HG03135 (cell line): ENCODE data around the gene OR10A5.
"Not testable (repeated sequence)": the region's sequence is repeated elsewhere in the genome, so short reads cannot be mapped to it uniquely, and the experiment has no call there.

ENCODE experiments used
- ATAC-seq: cut with Tn5 transposase; IDR thresholded peaks from one replicate; pipeline ENCODE4 v1.9.1; 2021; ENCODE audit warnings: mild to moderate bottlenecking, moderate library complexity; ENCODE audit not compliant: unreplicated experiment

OR10A5 gene, protein sequence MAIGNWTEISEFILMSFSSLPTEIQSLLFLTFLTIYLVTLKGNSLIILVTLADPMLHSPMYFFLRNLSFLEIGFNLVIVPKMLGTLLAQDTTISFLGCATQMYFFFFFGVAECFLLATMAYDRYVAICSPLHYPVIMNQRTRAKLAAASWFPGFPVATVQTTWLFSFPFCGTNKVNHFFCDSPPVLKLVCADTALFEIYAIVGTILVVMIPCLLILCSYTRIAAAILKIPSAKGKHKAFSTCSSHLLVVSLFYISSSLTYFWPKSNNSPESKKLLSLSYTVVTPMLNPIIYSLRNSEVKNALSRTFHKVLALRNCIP

DNA sequence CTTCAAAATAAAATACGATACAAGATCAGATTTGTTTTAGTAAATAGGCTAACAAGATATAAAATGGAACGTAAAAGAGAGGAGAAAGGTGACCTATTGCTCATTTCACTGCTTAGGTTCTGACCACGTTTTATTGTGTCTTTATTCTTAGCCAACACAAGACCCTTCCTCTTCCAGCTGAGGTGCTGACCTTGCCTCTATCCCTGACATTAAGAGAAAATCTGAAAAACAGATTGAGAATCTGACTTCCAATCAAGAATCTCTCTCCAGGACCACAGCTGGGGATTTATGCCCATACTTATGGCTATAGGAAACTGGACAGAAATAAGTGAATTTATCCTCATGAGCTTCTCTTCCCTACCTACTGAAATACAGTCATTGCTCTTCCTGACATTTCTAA lies at the start of gene OR10A5:
Gene OR10A5 (plus strand): TSS at position 301 of the 400 bp plus-strand sequence. CDS start 0 bp downstream, at position 301.
- no peak for ATAC-seq

DNA sequence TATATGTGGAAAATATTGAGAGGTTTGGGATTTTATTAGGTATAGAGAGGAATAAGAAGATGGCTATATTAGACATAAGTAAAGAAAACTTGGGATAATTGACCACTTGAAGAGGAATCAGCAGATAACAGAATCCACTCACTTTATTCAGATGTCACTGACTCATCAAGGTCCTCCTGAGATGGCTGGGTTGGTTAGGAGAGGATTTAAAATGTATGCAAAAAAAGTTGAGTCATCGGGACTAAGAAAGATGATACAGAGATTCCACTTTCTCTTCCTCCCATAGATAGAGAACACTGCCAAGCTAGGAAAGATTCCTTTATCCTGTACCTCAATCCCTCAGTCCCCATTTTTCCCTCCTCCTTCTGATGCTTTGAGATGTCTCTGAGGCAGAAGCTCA lies 46.1 kb upstream of the OR10A5 start, which contains the start of gene OR6A2:
Gene OR6A2 (minus strand): TSS at position 288 of the 400 bp plus-strand sequence. CDS start 3,981 bp downstream, outside the sequence.
- no peak for ATAC-seq

DNA sequence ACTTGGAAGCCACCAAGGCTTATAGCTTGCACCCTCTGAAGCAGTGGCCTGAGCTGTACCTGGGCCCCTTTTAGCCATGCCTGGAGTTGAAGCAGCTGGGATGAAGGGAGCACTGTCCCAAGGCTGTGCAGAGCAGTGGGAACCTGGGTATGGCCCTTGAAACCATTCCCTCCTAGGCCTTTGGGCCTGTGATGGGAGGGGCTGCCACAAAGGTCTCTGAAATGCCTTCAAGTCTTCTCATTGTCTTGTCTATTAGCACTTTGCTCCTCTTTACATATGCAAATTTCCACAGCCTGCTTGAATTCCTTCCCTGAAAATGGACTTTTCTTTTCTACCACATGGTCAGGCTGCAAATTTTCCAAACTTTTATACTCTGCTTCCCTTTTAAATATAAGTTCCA lies 44.4 kb upstream of the OR10A5 start:
- not testable (repeated sequence) for ATAC-seq

DNA sequence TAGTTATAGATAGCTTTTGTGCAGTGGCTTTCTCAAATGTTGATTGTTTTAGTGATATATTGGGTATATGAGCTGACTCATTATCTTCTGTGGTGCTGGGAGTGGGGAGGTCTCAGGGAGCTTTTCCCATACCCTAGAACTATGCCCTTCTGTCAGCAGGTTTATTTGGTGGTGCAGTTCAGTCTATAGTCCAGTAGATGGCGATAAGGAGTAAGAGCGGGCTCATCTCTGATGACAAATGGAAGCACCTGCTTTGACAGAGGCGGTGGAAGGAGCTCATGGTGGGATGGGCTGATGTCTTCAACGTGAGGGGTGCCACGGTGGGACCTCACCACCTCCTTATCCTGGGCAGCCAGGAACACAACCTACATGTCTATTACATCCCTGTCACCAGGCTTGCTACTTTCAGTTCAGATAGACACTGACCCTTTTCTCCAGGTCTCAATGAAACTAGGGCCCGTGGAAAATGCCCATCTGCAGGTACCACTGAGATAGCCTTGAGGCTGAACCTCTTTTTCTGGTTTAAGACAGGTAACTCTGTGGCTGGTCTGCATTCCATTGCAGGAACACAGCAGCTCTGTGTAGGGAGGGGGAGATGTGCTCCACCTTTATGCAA lies 33.0 kb upstream of the OR10A5 start:
- ATAC-seq, result peak; percentile 87

DNA sequence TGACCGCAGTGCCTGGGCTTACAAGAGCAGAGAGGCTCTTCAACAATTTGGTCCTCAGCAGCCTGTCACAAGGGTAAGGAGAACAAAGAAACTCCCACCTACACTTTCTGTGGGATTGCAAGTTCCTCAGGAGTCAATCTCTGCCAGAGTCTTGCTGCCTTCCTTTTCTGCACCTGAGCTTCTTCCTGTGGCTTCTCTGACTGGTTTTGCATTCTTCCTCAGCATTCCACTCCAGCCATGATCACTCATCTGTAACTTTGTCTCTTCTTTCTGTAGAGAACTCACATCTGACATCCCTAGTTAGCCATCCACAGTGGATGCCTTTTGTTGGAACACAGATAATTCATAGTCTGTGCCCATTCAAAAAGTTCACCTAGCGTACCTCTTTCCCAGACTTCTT lies 31.8 kb upstream of the OR10A5 start:
- ATAC-seq, result no peak

DNA sequence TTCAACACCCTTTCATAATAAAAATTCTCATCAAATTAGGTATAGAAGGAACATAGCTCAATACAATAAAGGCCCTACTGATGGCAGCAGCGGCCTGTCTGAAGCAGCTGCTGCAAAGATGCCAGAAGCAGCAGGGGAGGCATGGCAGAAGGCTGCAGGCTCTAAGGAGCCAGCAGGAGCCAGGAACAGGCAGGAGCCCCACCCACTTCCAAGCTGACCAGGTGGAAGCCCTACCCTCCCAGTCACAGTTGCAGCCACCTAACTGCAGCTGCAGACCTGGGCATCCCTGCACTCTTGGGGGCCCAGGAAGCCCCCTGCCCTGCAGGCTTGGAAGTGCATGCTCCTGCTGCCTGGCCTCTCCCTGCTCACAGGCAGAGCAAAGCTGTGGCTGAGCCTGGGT lies 27.8 kb upstream of the OR10A5 start:
- ATAC-seq, result no peak

DNA sequence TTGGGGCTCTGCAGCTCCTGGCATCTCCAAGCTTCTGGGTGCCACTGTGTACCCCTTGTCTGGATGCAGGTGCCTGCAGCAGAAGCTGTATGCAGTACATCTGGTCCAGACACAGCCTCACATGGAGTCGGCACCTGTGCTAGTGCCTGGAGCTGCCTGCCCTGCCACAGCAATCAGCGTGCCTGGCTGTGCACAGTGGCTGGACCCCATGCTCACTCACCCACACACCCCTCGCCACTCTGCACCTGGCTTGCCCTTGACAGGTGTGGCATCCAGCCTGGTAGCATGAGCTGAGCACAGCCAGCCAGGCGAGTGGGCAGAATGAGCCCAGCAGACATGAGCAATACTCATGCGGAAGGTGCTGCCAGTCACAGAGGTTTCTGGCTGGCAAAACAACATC lies 26.5 kb upstream of the OR10A5 start:
- no peak for ATAC-seq

DNA sequence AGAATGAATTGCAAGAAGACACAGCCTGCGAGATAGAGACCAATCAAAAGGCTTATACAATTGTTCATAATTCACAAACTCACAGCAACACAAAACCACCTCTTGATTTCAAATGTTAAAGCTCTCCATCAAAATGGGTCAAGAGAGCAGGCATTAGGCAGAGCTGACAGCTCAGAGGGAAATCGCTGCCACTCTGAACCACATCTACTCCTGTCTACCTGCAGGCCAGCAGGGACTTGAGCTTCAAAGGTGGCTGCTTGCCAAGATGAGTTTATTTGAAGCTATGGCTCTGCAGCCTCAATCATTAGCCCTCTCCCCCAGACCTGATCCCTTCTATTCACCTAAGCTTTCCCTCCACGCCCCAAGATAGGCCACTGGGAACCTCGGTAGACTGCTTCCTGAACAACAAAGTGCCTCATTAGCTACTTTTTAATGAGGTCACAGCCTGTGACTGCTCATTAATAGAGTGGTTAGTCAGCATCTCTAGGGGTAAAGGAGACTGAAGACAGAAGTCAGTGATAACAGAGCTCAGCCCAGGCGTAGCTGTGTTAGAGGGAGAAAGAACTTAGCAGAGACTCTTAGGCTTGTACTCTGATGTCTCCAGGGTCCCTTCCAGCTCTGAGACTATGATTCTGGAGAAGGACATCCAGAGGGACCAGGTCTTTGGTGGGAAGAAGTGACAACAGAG lies 21.2 kb upstream of the OR10A5 start:
- ATAC-seq, result no peak

DNA sequence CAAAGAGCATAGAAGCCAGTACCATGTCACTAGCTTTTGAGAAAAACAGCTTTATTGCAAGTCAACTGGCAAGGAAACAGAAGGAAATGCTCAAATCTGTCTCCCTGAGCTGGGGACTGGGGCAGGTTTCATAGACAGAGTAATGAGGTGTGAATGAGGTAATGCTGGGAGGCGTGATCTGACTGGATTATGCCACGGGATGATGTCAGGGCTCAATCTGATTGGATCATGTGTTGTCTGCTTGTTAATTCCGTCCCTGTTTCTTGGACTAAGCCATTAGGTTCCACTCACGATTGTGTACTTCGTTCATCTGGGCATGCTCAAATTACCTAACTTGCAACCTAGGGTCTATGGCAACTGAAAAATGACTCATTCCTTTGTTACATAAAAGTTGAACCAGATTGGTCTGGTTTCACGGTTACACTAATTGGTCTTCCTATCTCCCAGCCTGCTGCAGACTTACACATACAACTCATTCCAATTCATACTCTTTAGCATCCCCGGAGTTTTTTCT lies 20.2 kb upstream of the OR10A5 start:
- no peak for ATAC-seq

DNA sequence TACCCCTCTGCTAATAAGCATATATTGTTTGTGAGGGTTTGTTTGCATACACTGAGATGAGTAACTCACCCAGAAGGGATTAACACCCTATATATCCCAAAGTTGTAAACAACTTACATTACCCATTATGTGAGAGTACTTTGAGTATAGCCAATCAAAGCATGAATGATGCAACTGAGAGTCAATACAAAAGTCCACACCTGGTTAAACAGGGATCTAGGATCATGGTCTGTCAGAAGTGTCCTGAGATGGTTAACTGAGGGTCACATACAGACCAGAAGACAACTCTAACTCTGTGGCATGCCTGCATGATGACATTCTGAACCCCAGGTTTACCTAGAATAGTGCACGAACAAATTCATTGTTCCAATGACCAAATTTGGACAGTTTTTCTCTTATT lies 17.4 kb upstream of the OR10A5 start:
- ATAC-seq, result no peak

DNA sequence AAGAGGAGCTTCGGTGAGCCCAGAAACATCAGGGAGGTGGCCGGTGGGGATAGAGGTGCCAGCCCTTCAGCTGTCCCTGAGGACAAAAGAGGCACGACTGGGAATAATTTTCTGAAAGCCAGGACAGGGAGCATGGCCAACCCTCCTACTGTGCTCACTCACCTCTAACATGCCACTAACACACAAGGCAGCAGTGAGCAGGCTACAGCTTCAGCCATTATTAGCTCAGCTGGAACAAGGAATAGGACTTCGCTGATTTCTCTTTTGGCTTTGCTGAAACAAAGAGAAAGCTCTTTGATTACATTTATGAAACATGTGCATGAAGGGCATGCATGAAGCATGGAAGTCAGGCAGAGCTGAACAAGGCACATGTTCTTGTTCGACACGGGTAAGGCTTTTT lies 12.1 kb upstream of the OR10A5 start:
- no peak for ATAC-seq

DNA sequence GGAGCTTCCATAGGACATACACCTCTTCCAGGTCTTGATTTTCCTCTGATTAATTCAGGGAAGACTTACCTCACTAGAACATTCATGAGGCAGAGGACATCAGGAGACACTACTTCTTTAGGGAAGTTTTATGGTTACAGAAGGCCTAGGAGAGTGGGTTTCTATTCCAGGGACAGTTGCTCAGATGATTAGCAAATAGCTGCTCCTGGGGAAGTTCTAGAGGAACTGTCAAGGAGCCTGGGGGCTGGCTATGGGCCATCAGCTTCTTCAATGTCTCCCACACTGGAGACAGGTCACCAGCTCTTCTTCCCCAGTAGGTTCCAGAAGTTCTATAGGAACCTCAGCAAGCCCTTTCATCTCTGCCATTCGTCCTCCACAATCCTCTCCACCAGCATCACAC lies 11.5 kb upstream of the OR10A5 start:
- no peak for ATAC-seq

DNA sequence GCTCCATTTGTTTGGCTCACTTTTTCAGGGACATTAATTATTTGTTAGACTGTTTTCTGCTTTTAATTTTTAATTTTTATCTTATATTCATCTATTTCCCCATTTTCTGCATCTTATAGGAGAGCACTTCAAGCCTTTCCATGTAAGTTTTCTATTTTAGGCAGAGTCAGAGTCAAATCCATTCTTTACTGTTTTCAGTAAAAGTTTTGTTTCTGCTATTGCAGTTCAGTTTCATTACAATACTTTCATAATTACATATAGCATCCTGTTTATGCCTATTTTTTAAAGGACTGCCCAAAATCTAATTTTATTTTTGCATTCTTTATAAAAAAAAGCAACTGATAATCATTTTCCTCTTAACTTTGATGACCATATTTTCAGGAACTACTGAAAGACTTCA lies 3.8 kb upstream of the OR10A5 start:
- ATAC-seq, result no peak

DNA sequence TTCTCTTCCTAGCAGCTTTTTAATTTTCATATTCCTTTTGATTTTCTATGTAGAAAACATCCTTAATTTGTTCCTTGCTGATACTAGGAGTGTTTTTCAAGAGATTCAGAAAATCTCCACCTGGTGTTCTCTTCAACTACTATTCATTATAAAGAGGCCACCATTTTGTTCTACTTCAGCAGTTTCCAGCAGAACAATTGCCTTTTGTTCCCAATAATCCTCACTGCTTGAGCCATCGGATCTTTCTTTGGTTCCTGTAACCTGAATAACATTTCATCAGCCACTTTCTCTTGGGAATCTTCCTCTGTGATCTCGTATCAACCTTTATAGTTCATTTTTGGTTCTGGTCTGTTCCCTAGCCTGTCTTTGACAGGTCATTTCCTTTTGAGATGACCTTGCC lies 1.8 kb upstream of the OR10A5 start:
- no peak for ATAC-seq

DNA sequence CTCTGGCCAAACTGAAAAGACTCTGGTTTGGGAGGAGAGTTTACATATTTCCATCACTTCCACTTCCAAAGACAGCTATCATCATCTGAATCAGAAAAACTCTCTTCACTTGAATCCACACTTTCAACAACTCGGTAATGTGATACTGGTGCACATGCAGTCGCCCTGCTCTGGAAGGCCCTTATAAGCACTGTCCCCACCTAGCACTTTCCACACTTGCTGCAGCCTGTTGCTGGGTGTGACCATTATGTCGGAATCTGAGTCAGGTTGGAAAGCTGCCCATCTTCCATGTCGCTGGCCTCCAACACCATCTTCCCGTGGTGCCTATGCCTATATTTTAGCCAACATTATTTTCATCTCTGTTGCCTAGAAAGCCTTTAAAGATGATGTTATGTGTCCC lies 1.1 kb upstream of the OR10A5 start:
- ATAC-seq, result no peak

DNA sequence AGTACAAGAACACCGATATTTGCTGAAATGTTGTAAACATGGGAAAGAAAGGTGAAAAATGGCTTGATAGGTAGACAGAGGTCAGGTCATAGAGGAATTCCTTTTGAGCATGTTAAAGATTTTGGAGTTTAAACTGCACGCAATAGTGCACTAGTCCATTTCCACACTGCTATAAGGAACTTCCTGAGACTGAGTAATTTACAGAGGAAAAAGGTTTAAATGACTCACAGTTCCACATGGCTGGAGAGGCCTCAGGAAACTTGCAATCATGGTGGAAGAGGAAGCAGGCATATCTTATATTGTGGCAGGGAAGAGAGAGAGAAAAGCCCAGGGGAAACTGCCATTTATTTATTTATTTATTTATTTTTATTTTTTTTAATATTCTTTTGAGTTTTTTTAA lies 5.0 kb downstream of the OR10A5 start:
- ATAC-seq, result no peak

DNA sequence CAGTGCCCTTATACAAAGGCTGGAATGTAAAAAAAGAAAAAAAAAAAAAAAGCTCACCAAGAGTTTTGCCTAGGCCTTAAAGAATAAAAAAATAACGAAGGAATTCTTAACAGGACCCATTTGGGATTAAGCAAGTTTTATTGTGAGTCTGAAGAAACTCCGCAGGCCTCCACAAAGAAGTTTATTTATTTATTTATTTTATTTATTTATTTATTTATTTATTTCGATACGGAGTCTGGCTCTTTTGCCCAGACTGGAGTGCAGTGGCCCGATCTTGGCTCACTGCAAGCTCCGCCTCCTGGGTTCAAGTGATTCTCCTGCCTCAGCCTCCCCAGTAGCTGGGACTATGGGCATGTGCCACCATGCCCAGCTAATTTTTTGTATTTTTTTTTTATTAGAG lies 9.3 kb downstream of the OR10A5 start:
- not testable (repeated sequence) for ATAC-seq

DNA sequence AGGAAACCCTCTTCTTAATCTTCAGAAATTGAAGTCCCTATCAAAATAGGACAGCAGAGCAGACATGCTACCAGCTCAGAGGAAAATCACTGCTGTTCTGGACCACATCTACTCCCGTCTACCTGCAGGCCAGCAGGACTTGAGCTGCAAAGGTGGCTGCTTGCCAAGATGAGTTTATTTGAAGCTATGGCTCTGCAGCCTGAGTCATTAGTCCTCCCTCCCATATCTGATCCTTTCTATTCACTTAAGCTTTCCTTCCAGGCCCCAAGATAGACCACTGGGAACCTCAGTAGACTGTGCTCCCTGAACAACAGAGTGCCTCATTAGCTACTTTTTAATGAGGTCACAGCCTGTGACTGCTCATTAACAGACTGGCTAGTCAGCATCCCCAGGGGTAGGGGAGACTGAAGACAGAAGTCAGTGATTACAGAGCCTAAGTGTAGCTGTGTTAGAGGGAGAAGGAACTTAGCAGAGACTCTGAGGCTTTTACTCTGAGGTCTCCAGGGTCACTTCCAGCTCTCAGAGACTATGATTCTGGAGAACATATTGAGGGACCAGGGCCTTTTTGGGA lies 10.6 kb downstream of the OR10A5 start:
- no peak for ATAC-seq

DNA sequence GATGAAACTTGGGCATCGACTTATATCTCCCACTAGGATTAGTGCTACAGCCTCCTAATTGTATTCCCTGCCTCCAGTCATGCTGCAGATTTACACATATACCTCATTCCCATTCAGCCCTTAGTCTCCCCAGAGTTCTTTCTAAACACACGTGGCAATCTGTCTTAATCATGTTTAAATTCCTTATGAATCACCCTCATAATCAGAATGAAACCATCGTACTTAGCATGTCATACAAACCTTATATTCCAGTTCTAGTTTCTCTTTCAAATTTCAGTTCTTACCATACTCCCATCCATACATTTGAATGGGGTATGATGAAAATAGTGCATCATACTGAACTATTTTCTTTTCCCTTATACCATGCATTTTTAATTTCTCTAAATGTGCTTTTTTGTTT lies 11.4 kb downstream of the OR10A5 start:
- peak; percentile 55 for ATAC-seq

DNA sequence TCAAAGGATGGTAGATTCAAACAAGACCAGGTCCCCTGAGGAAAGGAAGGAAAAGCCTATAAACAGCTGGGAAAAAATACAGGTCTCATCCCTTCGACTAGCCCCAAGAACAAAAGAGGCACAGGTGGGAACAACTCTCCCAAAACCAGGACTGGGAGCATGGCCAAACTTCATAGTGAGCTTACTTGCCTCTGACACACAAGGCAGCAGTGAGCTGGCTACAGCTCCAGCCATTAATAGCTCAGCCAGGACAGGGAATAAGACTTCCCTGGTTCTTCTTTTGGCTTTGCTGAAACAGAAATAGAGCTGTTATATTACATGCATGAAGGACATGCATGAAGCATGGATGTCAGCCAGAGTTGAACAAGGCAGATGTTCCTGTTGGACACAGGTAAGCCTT lies 17.5 kb downstream of the OR10A5 start, which contains the start of gene OR10A2:
Gene OR10A2 (plus strand): TSS at position 97 of the 400 bp plus-strand sequence. CDS start 6,698 bp downstream, outside the sequence.
- ATAC-seq, result no peak

DNA sequence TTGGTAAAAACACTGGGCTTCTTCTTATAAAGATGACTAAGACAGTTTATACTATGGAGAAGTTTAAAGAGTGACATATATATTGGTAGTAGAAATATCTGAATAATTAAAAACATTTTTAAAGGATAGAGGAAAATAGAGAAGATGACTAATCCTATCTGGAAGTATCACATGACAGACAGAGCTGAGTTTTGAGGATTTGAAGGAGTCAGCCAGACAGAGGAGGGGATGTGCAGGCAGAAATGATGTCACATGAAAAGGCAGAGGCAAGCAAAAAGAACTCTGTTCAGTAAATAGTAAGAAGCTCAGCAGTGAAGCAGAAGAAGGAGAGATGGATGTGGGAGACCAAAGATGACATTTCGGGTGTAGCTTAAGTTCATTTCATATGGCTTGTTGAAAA lies 19.0 kb downstream of the OR10A5 start:
- ATAC-seq, result no peak
